ENCODE measurements around the gene ZIM2.

DNA sequence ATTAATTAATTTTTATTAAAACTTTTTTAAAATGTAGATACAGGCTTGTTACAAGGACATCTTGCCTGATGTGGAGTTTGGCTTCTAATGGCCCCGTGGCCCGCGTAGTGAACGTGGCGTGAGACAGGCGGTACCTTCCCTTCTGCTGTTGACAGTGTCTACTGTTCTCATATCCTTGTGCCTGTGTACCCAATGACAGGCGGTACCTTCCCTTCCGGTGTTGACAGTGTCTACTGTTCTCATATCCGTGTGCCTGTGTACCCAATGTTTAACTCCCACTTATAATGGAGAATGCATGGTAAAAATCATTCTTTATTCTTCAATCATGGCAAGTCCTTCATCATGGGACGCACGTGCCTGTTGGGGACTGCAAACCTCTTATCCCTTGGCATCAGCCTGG lies 89.9 kb downstream of the ZIM2 start:
- no peak for TF ChIP-seq POLR2A (IDR thresholded peaks at IDR 0.05)
- TF ChIP-seq, protein P1, sequence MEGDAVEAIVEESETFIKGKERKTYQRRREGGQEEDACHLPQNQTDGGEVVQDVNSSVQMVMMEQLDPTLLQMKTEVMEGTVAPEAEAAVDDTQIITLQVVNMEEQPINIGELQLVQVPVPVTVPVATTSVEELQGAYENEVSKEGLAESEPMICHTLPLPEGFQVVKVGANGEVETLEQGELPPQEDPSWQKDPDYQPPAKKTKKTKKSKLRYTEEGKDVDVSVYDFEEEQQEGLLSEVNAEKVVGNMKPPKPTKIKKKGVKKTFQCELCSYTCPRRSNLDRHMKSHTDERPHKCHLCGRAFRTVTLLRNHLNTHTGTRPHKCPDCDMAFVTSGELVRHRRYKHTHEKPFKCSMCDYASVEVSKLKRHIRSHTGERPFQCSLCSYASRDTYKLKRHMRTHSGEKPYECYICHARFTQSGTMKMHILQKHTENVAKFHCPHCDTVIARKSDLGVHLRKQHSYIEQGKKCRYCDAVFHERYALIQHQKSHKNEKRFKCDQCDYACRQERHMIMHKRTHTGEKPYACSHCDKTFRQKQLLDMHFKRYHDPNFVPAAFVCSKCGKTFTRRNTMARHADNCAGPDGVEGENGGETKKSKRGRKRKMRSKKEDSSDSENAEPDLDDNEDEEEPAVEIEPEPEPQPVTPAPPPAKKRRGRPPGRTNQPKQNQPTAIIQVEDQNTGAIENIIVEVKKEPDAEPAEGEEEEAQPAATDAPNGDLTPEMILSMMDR (IDR thresholded peaks at IDR 0.05): no peak

Measured in right lobe of liver (tissue), 4 donors.